ENCODE data around the gene TNS2. TPM values are rescaled to one million over a fixed set of nuclear protein-coding genes. Genes with fewer than 3 reads are reported as not detected.
"Not testable (repeated sequence)": the region's sequence is repeated elsewhere in the genome, so short reads cannot be mapped to it uniquely, and the experiment has no call there.

Gene TNS2
- total RNA-seq, 1 donor from 2014 or later = 15.4 TPM

DNA sequence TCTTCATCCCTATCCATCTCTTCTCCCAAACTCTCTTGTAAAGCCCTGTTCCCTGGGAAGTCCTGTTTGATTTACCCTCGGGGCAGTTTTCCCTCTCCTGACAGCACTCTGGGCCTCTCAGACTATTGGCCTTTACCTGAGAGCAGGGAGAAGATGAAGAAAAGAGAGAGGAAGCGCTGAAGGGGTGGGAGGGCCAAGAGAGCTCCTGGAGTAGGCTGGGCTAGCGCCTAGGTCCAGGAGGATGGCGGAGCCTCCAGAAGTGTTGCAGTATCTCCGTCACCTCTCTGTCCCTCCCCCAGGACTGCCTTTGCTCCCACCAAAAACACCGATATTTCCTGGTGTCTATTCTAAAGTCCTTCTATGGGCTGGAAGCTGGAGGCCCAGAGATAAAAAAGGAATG, 41.9 kb downstream of the TNS2 start:
- Mint-ChIP-seq H3K27me3 (ENCODE audit: low read depth, unreplicated experiment) (peaks cover 32% of the 10 kb centered on the region), H3K27ac (ENCODE audit: unreplicated experiment) (no peak overlapping the region), H3K9me3 (ENCODE audit: unreplicated experiment) (peaks cover 2% of the 10 kb centered on the region), H3K4me1 (ENCODE audit: low read depth, unreplicated experiment) (peaks cover 1% of the 10 kb centered on the region), H3K36me3 (ENCODE audit: low read depth, unreplicated experiment) (no peaks in the 10 kb centered on the region), H3K4me3 (ENCODE audit: unreplicated experiment) (peak overlapping the region; percentile 54)
- no peak overlapping the region for H3K4me3 ChIP-seq (ENCODE audit: insufficient read depth, low read depth, low read length)
- no peak for FAIRE-seq
- H3K79me2 ChIP-seq (ENCODE audit: insufficient read depth, low read length) = no peaks in the 10 kb centered on the region
- TF ChIP-seq, protein P1, sequence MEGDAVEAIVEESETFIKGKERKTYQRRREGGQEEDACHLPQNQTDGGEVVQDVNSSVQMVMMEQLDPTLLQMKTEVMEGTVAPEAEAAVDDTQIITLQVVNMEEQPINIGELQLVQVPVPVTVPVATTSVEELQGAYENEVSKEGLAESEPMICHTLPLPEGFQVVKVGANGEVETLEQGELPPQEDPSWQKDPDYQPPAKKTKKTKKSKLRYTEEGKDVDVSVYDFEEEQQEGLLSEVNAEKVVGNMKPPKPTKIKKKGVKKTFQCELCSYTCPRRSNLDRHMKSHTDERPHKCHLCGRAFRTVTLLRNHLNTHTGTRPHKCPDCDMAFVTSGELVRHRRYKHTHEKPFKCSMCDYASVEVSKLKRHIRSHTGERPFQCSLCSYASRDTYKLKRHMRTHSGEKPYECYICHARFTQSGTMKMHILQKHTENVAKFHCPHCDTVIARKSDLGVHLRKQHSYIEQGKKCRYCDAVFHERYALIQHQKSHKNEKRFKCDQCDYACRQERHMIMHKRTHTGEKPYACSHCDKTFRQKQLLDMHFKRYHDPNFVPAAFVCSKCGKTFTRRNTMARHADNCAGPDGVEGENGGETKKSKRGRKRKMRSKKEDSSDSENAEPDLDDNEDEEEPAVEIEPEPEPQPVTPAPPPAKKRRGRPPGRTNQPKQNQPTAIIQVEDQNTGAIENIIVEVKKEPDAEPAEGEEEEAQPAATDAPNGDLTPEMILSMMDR (IDR thresholded peaks at IDR 0.05; ENCODE audit: insufficient read depth, low read depth, low read length) = no peak
- no peak for TF ChIP-seq EZH2 (IDR thresholded peaks at IDR 0.05; ENCODE audit: insufficient read depth, low read length)
- H4K20me1 ChIP-seq (ENCODE audit: insufficient read depth, low read length) = no peaks in the 10 kb centered on the region
- H3K4me2 ChIP-seq (ENCODE audit: low read length) = no peak overlapping the region
- H3K4me1 ChIP-seq (ENCODE audit: insufficient read depth, low read length) = peaks cover 7% of the 10 kb centered on the region
- no peaks in the 10 kb centered on the region for H3K36me3 ChIP-seq (ENCODE audit: insufficient read depth, low read length)
- no peak for DNase-seq (ENCODE audit: low read depth)
- no peaks in the 10 kb centered on the region for H3K27me3 ChIP-seq (ENCODE audit: insufficient read depth, low read length)
- H2AFZ ChIP-seq (ENCODE audit: low read depth, low read length) = no peak overlapping the region
- H3K27ac ChIP-seq (ENCODE audit: low read depth, low read length) = no peak overlapping the region
- H3K9me3 ChIP-seq (ENCODE audit: insufficient read depth, low read depth, low read length) = no peaks in the 10 kb centered on the region
- no peak overlapping the region for H3K9ac ChIP-seq (ENCODE audit: low read length)

DNA sequence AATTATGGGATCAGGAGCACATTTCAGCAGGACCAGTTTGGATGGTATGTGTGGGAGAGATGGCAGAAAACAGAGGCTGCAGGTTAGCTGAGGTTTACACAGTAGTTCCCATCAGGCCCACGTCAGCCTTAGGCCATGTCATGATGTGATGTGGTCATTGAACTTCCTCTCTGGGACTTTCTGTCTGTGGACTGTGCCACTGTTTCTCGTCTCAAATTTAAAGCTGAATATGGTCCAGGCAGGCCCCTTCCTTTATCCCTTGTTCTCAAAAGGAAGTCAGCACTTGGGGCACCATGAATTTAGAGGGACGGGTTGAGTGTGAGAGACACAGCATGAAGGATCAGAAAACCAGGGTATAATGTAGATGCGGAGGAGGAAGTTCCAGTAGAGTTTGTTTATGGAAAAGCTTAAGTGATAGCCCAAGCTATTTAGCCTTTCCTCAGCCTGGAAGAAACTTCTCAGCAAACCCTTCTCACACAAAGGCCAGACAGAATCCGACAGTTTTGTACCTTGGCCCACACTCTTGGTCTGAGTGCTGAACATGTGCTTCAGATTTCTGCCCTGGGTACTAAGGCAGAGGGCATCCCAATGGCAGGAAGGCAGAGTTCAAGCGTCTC, 44.0 kb downstream of the TNS2 start:
- FAIRE-seq (no peak), DNase-seq (ENCODE audit: low read depth) (no peak)
- Histone ChIP-seq H3K79me2 (ENCODE audit: insufficient read depth, low read length) (no peaks in the 10 kb centered on the region), H3K4me2 (ENCODE audit: low read length) (no peak overlapping the region), H2AFZ (ENCODE audit: low read depth, low read length) (peak overlapping the region; percentile 6), H3K4me1 (ENCODE audit: insufficient read depth, low read length) (peaks cover 26% of the 10 kb centered on the region), H3K9ac (ENCODE audit: low read length) (no peak overlapping the region), H3K27me3 (ENCODE audit: insufficient read depth, low read length) (no peaks in the 10 kb centered on the region), H3K4me3 (ENCODE audit: insufficient read depth, low read depth, low read length) (no peak overlapping the region), H4K20me1 (ENCODE audit: insufficient read depth, low read length) (no peaks in the 10 kb centered on the region), H3K36me3 (ENCODE audit: insufficient read depth, low read length) (no peaks in the 10 kb centered on the region), H3K9me3 (ENCODE audit: insufficient read depth, low read depth, low read length) (no peaks in the 10 kb centered on the region), H3K27ac (ENCODE audit: low read depth, low read length) (no peak overlapping the region)
- Mint-ChIP-seq H3K9me3 (ENCODE audit: unreplicated experiment) (peaks cover 2% of the 10 kb centered on the region), H3K27ac (ENCODE audit: unreplicated experiment) (no peak overlapping the region), H3K4me3 (ENCODE audit: unreplicated experiment) (no peak overlapping the region), H3K36me3 (ENCODE audit: low read depth, unreplicated experiment) (no peaks in the 10 kb centered on the region), H3K27me3 (ENCODE audit: low read depth, unreplicated experiment) (peaks cover 37% of the 10 kb centered on the region), H3K4me1 (ENCODE audit: low read depth, unreplicated experiment) (peaks cover 15% of the 10 kb centered on the region)
- TF ChIP-seq, protein P1 (IDR thresholded peaks at IDR 0.05; ENCODE audit: insufficient read depth, low read depth, low read length) = no peak
- no peak for TF ChIP-seq EZH2 (IDR thresholded peaks at IDR 0.05; ENCODE audit: insufficient read depth, low read length)

DNA sequence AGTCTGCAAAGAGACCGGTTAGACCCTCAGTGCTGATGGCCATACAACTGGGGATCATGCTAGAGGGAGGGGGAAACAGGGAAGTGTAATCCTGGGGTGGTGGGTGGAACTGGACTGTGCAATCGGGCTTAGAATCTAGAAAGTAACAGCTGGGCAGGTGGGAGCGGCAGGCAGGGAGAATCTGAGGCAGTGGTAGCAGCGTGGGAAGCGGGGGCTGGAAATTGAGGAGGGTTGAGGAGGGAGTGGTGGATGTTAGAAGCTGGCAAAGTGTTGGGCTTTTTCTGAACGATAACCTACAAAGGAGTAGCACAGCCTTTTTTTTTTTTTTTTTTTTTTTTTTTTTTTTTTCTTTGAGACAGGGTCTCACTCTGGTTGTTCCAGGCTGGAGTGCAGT, 44.5 kb downstream of the TNS2 start:
- Mint-ChIP-seq H3K36me3 (ENCODE audit: low read depth, unreplicated experiment) (no peaks in the 10 kb centered on the region), H3K27me3 (ENCODE audit: low read depth, unreplicated experiment) (peaks cover 37% of the 10 kb centered on the region), H3K9me3 (ENCODE audit: unreplicated experiment) (peaks cover 2% of the 10 kb centered on the region), H3K27ac (ENCODE audit: unreplicated experiment) (no peak overlapping the region), H3K4me1 (ENCODE audit: low read depth, unreplicated experiment) (peaks cover 20% of the 10 kb centered on the region), H3K4me3 (ENCODE audit: unreplicated experiment) (no peak overlapping the region)
- Histone ChIP-seq H3K9me3 (ENCODE audit: insufficient read depth, low read depth, low read length) (no peaks in the 10 kb centered on the region), H4K20me1 (ENCODE audit: insufficient read depth, low read length) (no peaks in the 10 kb centered on the region), H3K4me2 (ENCODE audit: low read length) (no peak overlapping the region), H3K4me1 (ENCODE audit: insufficient read depth, low read length) (peaks cover 31% of the 10 kb centered on the region), H3K27me3 (ENCODE audit: insufficient read depth, low read length) (no peaks in the 10 kb centered on the region), H3K36me3 (ENCODE audit: insufficient read depth, low read length) (no peaks in the 10 kb centered on the region), H3K4me3 (ENCODE audit: insufficient read depth, low read depth, low read length) (no peak overlapping the region), H3K79me2 (ENCODE audit: insufficient read depth, low read length) (no peaks in the 10 kb centered on the region), H3K27ac (ENCODE audit: low read depth, low read length) (no peak overlapping the region), H2AFZ (ENCODE audit: low read depth, low read length) (no peak overlapping the region), H3K9ac (ENCODE audit: low read length) (no peak overlapping the region)
- TF ChIP-seq, protein P1 (IDR thresholded peaks at IDR 0.05; ENCODE audit: insufficient read depth, low read depth, low read length) = no peak
- TF ChIP-seq EZH2 (IDR thresholded peaks at IDR 0.05; ENCODE audit: insufficient read depth, low read length) = no peak
- DNase-seq (ENCODE audit: low read depth) = no peak
- FAIRE-seq = no peak

- H3K4me2 ChIP-seq (ENCODE audit: low read length); H3K4me3 ChIP-seq (ENCODE audit: insufficient read depth, low read depth, low read length); H3K9me3 ChIP-seq (ENCODE audit: insufficient read depth, low read depth, low read length); H3K36me3 ChIP-seq (ENCODE audit: insufficient read depth, low read length); DNase-seq (ENCODE audit: low read depth); H3K9me3 Mint-ChIP-seq (ENCODE audit: unreplicated experiment); H4K20me1 ChIP-seq (ENCODE audit: insufficient read depth, low read length); H3K4me3 Mint-ChIP-seq (ENCODE audit: unreplicated experiment); FAIRE-seq; H3K27me3 ChIP-seq (ENCODE audit: insufficient read depth, low read length); H2AFZ ChIP-seq (ENCODE audit: low read depth, low read length); H3K27ac ChIP-seq (ENCODE audit: low read depth, low read length); H3K79me2 ChIP-seq (ENCODE audit: insufficient read depth, low read length); H3K36me3 Mint-ChIP-seq (ENCODE audit: low read depth, unreplicated experiment); H3K9ac ChIP-seq (ENCODE audit: low read length); H3K27ac Mint-ChIP-seq (ENCODE audit: unreplicated experiment): not testable (repeated sequence)
- H3K4me1 ChIP-seq (ENCODE audit: insufficient read depth, low read length) = peaks cover 31% of the 10 kb centered on the region
- H3K4me1 Mint-ChIP-seq (ENCODE audit: low read depth, unreplicated experiment) = peaks cover 20% of the 10 kb centered on the region
- H3K27me3 Mint-ChIP-seq (ENCODE audit: low read depth, unreplicated experiment) = peaks cover 35% of the 10 kb centered on the region
These were observed 45.1 kb downstream of the TNS2 start for GRCh38 chr12:53094796-53095595.

Data from astrocyte (in vitro differentiated cells and primary cell).